Esophagus squamous epithelium (tissue), 4 donors: ENCODE data around the gene HEXIM1.

ENCODE experiments used
- CTCF ChIP-seq, 6 experiments: fragments of 450-650 bp in 4 of 6; fragments of 200-600 bp in 2 of 6; sonication (generic) in 2 of 6; IDR thresholded peaks; one replicate each; pipeline ENCODE4 v1.5.1; 2016 to 2019; ENCODE audit warnings: antibody characterized with exemption in 6 of 6, mild to moderate bottlenecking in 4 of 6, moderate library complexity in 4 of 6
- POLR2A ChIP-seq, 4 donors: fragments of 450-650 bp; IDR thresholded peaks; one replicate each; pipeline ENCODE4 v1.6.1; 2017; ENCODE audit warnings: antibody characterized with exemption in 4 of 4, mild to moderate bottlenecking in 4 of 4, moderate library complexity in 3 of 4

GRCh38 chr17:45139533-45139920, 8.7 kb upstream of the HEXIM1 start:
- TF ChIP-seq CTCF (IDR thresholded peaks at IDR 0.05) (no peak), POLR2A (IDR thresholded peaks at IDR 0.05) (no peak)
